GM06990 (cell line): ENCODE data around the gene DNAJC11.

ENCODE experiments used
- DNase-seq: peaks from one replicate; pipeline ENCODE4 v3.0.0-alpha.2; 2011; ENCODE audit not compliant: insufficient read length; ENCODE audit errors: extremely low read depth
- H3K27me3 ChIP-seq: replicated peaks from 2 replicates; pipeline ENCODE4 v1.6.0; 2011; ENCODE audit warnings: low read length; ENCODE audit not compliant: control insufficient read depth, insufficient read depth
- H3K36me3 ChIP-seq: 2 replicates; pipeline ENCODE4 v1.5.1; 2011; ENCODE audit warnings: low read length; ENCODE audit not compliant: control insufficient read depth, insufficient read depth
- H3K4me3 ChIP-seq: replicated peaks from 2 replicates; pipeline ENCODE4 v1.5.1; 2011; ENCODE audit warnings: low read depth, mild to moderate bottlenecking, control low read depth, low read length
- CTCF ChIP-seq: IDR thresholded peaks from 2 replicates; pipeline ENCODE4 v1.5.1; 2011; ENCODE audit warnings: low read length, control low read depth, mild to moderate bottlenecking, inconsistent platforms; ENCODE audit not compliant: insufficient read depth, poor library complexity, severe bottlenecking

Gene DNAJC11

GRCh38 chr1:6635161-6635909 lies 66.3 kb downstream of the DNAJC11 start:
- TF ChIP-seq CTCF, result no peak
- H3K27me3 ChIP-seq, result no peaks in the 10 kb centered on the region
- no peak overlapping the region for H3K4me3 ChIP-seq
- H3K36me3 ChIP-seq, result peaks cover 33% of the 10 kb centered on the region
- DNase-seq, result no peak

GRCh38 chr1:6634371-6635052 lies 67.1 kb downstream of the DNAJC11 start:
- no peaks in the 10 kb centered on the region for H3K27me3 ChIP-seq
- DNase-seq, result no peak
- H3K36me3 ChIP-seq, result peaks cover 33% of the 10 kb centered on the region
- H3K4me3 ChIP-seq, result no peak overlapping the region
- TF ChIP-seq CTCF, result peak; percentile 50

- TF ChIP-seq CTCF, result no peak
- DNase-seq, result no peak
- peaks cover 34% of the 10 kb centered on the region for H3K36me3 ChIP-seq
- no peak overlapping the region for H3K4me3 ChIP-seq
- no peaks in the 10 kb centered on the region for H3K27me3 ChIP-seq
Measured at GRCh38 chr1:6632588-6633514, 68.8 kb downstream of the DNAJC11 start.

- peaks cover 28% of the 10 kb centered on the region for H3K36me3 ChIP-seq
- no peak for TF ChIP-seq CTCF
- no peaks in the 10 kb centered on the region for H3K27me3 ChIP-seq
- H3K4me3 ChIP-seq, result no peak overlapping the region
- DNase-seq, result no peak
Measured at GRCh38 chr1:6631058-6631457, 70.6 kb downstream of the DNAJC11 start.

- no peak for DNase-seq
- Histone ChIP-seq H3K36me3 (peaks cover 21% of the 10 kb centered on the region), H3K27me3 (no peaks in the 10 kb centered on the region), H3K4me3 (no peak overlapping the region)
- no peak for TF ChIP-seq CTCF
Measured at GRCh38 chr1:6630027-6630426, 71.6 kb downstream of the DNAJC11 start.
